ENCODE measurements around the gene AMTN. TPM values are rescaled to one million over a fixed set of nuclear protein-coding genes. Genes with fewer than 3 reads are reported as not detected.

Gene AMTN, protein sequence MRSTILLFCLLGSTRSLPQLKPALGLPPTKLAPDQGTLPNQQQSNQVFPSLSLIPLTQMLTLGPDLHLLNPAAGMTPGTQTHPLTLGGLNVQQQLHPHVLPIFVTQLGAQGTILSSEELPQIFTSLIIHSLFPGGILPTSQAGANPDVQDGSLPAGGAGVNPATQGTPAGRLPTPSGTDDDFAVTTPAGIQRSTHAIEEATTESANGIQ
- not detected for total RNA-seq
- long read RNA-seq, result 0 reads

DNA sequence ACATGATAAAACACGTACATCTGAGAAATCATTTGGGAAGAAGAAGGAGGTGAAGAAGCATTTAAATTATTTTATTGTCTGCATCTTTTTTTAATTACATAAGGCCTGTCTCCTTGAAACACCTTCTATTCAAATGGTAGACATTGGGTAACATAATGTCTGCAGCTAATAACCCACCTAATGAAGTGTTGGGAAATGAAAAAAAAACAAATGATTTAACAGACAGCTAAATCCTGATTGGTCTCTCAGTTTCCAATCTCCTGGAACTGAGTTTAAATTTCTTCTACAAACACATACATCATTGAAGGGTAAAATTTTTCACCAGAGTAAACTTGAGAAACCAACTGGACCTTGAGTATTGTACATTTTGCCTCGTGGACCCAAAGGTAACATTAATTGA is at the start of gene AMTN:
AMTN (plus strand) TSS at position 301 of the 400 bp plus-strand sequence. CDS start 209 bp downstream, outside the sequence.
- no peak for ATAC-seq
- H3K4me1 ChIP-seq, result no peaks in the 10 kb centered on the region
- WGBS (ENCODE audit: insufficient coverage, low coverage, low lambda C conversion rate, missing lambda C conversion rate), result 43% methylated on average over 2 of the region's 2 CpGs
- no peaks in the 10 kb centered on the region for H3K36me3 ChIP-seq
- no peak for DNase-seq
- no peak within 1 kb of the TSS for H3K27ac ChIP-seq
- no peaks in the 10 kb centered on the region for H3K27me3 ChIP-seq
- no peaks in the 10 kb centered on the region for H3K9me3 ChIP-seq
- intact Hi-C loops (cut with DNase I), result no loop called here
- no peak for TF ChIP-seq POLR2A (IDR thresholded peaks at IDR 0.05)
- TF ChIP-seq, protein P1, sequence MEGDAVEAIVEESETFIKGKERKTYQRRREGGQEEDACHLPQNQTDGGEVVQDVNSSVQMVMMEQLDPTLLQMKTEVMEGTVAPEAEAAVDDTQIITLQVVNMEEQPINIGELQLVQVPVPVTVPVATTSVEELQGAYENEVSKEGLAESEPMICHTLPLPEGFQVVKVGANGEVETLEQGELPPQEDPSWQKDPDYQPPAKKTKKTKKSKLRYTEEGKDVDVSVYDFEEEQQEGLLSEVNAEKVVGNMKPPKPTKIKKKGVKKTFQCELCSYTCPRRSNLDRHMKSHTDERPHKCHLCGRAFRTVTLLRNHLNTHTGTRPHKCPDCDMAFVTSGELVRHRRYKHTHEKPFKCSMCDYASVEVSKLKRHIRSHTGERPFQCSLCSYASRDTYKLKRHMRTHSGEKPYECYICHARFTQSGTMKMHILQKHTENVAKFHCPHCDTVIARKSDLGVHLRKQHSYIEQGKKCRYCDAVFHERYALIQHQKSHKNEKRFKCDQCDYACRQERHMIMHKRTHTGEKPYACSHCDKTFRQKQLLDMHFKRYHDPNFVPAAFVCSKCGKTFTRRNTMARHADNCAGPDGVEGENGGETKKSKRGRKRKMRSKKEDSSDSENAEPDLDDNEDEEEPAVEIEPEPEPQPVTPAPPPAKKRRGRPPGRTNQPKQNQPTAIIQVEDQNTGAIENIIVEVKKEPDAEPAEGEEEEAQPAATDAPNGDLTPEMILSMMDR (IDR thresholded peaks at IDR 0.05), result no peak
- no peak within 1 kb of the TSS for H3K4me3 ChIP-seq

DNA sequence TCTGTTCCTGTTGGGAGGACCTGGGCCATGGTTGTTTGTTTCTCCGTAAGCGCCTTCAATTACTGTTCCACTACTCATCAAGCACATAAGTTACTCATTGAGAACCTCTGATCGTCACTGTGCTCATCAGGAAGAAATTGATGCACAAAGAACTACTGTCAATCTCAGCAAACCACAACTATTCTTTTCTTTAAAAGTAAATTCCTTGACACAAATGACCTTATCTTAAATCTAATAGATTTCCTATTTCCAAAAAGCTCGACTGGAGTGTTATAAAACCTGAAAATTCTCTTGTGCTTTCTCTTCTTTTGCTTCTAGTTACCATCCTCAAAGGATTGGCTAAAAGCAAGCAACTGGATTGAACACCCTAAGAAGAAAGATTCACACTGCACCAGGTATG is 46.5 kb upstream of the AMTN start, which contains the start of gene MUC7:
MUC7 (plus strand) TSS at position 301 of the 400 bp plus-strand sequence. CDS start 1,825 bp downstream, outside the sequence.
- Histone ChIP-seq H3K27ac (no peak within 1 kb of the TSS), H3K36me3 (no peaks in the 10 kb centered on the region), H3K4me3 (no peak within 1 kb of the TSS), H3K4me1 (no peaks in the 10 kb centered on the region), H3K9me3 (no peaks in the 10 kb centered on the region), H3K27me3 (no peaks in the 10 kb centered on the region)
- DNase-seq (no peak), ATAC-seq (no peak)
- no peak for TF ChIP-seq POLR2A (IDR thresholded peaks at IDR 0.05)
- TF ChIP-seq, protein P1 (IDR thresholded peaks at IDR 0.05), result no peak
- intact Hi-C loops (cut with DNase I), result no loop called here
- WGBS (ENCODE audit: insufficient coverage, low coverage, low lambda C conversion rate, missing lambda C conversion rate), result 63% methylated on average over 4 of the region's 4 CpGs

DNA sequence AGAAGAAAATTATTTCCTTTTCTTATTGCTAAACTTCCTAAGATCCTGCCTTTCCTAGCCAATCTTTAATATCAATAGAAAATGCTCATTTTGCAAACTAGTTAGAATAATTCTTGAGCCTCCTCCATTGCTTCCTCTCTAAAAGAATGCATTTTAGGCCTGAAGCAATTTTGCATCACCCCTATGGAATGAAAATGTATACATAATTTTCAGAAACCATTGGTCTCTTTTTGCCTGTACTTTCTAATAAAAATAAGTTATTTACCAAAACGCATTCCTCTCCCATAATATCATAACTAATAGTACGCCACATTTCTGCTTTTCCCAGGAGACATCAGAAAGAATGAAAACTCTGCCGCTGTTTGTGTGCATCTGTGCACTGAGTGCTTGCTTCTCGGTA is 44.7 kb upstream of the AMTN start:
- DNase-seq (no peak), ATAC-seq (no peak)
- no peaks in the 10 kb centered on the region for H3K9me3 ChIP-seq
- no peaks in the 10 kb centered on the region for H3K36me3 ChIP-seq
- no peaks in the 10 kb centered on the region for H3K4me1 ChIP-seq
- no peak overlapping the region for H3K27ac ChIP-seq
- intact Hi-C loops (cut with DNase I), result no loop called here
- 64% methylated on average over 4 of the region's 4 CpGs for WGBS (ENCODE audit: insufficient coverage, low coverage, low lambda C conversion rate, missing lambda C conversion rate)
- no peaks in the 10 kb centered on the region for H3K27me3 ChIP-seq
- TF ChIP-seq, protein P1 (IDR thresholded peaks at IDR 0.05), result no peak
- no peak for TF ChIP-seq POLR2A (IDR thresholded peaks at IDR 0.05)
- H3K4me3 ChIP-seq, result no peak overlapping the region

DNA sequence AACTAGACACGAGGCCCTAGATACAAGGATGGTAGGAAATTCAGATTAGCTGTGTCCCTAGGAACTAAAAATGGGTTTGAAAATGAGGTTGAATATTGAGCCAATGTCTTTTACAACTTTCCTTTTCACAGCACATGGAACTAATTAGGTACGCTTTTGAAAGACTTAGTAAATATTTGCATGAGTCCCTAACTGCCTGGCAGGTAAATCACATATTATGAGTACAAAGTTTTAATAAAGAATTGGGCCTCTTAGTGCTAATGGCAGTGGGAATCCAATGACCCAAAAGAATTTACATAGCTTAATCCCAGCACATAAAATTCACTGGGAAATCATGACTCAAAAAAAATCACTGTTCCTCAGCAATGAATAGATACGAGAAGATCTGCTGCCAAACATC is 29.6 kb upstream of the AMTN start:
- no peak for DNase-seq
- TF ChIP-seq, protein P1 (IDR thresholded peaks at IDR 0.05), result no peak
- no peak for TF ChIP-seq POLR2A (IDR thresholded peaks at IDR 0.05)
- Histone ChIP-seq H3K4me3 (no peak overlapping the region), H3K9me3 (no peaks in the 10 kb centered on the region), H3K27ac (no peak overlapping the region), H3K27me3 (no peaks in the 10 kb centered on the region), H3K4me1 (no peaks in the 10 kb centered on the region), H3K36me3 (no peaks in the 10 kb centered on the region)
- no peak for ATAC-seq
- intact Hi-C loops (cut with DNase I), result no loop called here
- 52% methylated on average over 3 of the region's 3 CpGs for WGBS (ENCODE audit: insufficient coverage, low coverage, low lambda C conversion rate, missing lambda C conversion rate)

Measured in right lobe of liver (tissue), 6 donors.